ENCODE results near the gene GRN. TPM values are rescaled to one million over a fixed set of nuclear protein-coding genes. Genes with fewer than 3 reads are reported as not detected.
A peak's percentile ranks its signal among the peaks of the same experiment; 100 is the strongest.

Gene GRN
- total and polyA plus RNA-seq, 2 of the 13 experiments (the other 11 are each of a cell fraction or from before 2014, with no cell fraction given): 86.6 to 143 TPM

- TF ChIP-seq ZNF580 (CRISPR knock-in tag; IDR thresholded peaks at IDR 0.05; ENCODE audit: borderline replicate concordance, low read depth) (peak; percentile 28; the same call in 1 of the 2 replicates), ZMAT3 (CRISPR knock-in tag; conservative IDR thresholded peaks at IDR 0.05) (peak; percentile 96; the same call in 1 of the 2 replicates), ZNF546 (CRISPR knock-in tag; conservative IDR thresholded peaks at IDR 0.05) (peak; percentile 79; the same call in 1 of the 2 replicates), ZNF180 (CRISPR knock-in tag; IDR thresholded peaks at IDR 0.05; ENCODE audit: borderline replicate concordance, low read depth) (0 out of 2 replicates have a peak, but pooled peaks have one; percentile 69), RARG (CRISPR knock-in tag; IDR thresholded peaks at IDR 0.05; ENCODE audit: low read depth) (no peak), MIER3 (CRISPR knock-in tag; IDR thresholded peaks at IDR 0.05; ENCODE audit: borderline replicate concordance) (no peak; the same call in 1 of the 2 replicates), EEA1 (CRISPR knock-in tag; IDR thresholded peaks at IDR 0.05; ENCODE audit: borderline replicate concordance) (peak; percentile 28; the same call in 1 of the 2 replicates), MAFG (CRISPR knock-in tag; IDR thresholded peaks at IDR 0.05) (no peak; the same call in 1 of the 2 replicates), HMG20B (CRISPR knock-in tag; conservative IDR thresholded peaks at IDR 0.05) (0 out of 2 replicates have a peak, but pooled peaks have one; percentile 18), ARNT2 (CRISPR knock-in tag; IDR thresholded peaks at IDR 0.05; ENCODE audit: low read depth) (peak; percentile 79), PAX8 (CRISPR knock-in tag; IDR thresholded peaks at IDR 0.05; ENCODE audit: borderline replicate concordance) (peak; percentile 96), HMGXB4 (CRISPR knock-in tag; IDR thresholded peaks at IDR 0.05; ENCODE audit: borderline replicate concordance in 1 of 2, low read depth in 1 of 2) (peak; percentile 44 to 54; a peak in 3 of 4 replicates), KLF11 (CRISPR knock-in tag; IDR thresholded peaks at IDR 0.05) (peak; percentile 11; the same call in 1 of the 2 replicates), FOSL1 (CRISPR knock-in tag; IDR thresholded peaks at IDR 0.05; ENCODE audit: borderline replicate concordance) (peak; percentile 6; the same call in 1 of the 2 replicates), POLR2G (IDR thresholded peaks at IDR 0.05; ENCODE audit: low read depth, low read length) (peak; percentile 77), TOPORS (CRISPR knock-in tag; IDR thresholded peaks at IDR 0.05) (0 out of 2 replicates have a peak, but pooled peaks have one; percentile 51), GZF1 (CRISPR knock-in tag; IDR thresholded peaks at IDR 0.05) (0 out of 2 replicates have a peak, but pooled peaks have one; percentile 9), SKI (IDR thresholded peaks at IDR 0.05; ENCODE audit: partially characterized antibody) (peak; percentile 90), SP4 (CRISPR knock-in tag; IDR thresholded peaks at IDR 0.05) (peak; percentile 99)
- TF ChIP-seq, protein P1, sequence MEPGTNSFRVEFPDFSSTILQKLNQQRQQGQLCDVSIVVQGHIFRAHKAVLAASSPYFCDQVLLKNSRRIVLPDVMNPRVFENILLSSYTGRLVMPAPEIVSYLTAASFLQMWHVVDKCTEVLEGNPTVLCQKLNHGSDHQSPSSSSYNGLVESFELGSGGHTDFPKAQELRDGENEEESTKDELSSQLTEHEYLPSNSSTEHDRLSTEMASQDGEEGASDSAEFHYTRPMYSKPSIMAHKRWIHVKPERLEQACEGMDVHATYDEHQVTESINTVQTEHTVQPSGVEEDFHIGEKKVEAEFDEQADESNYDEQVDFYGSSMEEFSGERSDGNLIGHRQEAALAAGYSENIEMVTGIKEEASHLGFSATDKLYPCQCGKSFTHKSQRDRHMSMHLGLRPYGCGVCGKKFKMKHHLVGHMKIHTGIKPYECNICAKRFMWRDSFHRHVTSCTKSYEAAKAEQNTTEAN (CRISPR knock-in tag; conservative IDR thresholded peaks at IDR 0.05): 0 out of 2 replicates have a peak, but pooled peaks have one; percentile 18
- TF ChIP-seq, protein P2, sequence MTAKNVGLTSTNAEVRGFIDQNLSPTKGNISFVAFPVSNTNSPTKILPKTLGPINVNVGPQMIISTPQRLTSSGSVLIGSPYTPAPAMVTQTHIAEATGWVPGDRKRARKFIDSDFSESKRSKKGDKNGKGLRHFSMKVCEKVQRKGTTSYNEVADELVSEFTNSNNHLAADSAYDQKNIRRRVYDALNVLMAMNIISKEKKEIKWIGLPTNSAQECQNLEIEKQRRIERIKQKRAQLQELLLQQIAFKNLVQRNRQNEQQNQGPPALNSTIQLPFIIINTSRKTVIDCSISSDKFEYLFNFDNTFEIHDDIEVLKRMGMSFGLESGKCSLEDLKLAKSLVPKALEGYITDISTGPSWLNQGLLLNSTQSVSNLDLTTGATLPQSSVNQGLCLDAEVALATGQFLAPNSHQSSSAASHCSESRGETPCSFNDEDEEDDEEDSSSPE (CRISPR knock-in tag; IDR thresholded peaks at IDR 0.05): peak; percentile 76
- TF ChIP-seq, protein P3, sequence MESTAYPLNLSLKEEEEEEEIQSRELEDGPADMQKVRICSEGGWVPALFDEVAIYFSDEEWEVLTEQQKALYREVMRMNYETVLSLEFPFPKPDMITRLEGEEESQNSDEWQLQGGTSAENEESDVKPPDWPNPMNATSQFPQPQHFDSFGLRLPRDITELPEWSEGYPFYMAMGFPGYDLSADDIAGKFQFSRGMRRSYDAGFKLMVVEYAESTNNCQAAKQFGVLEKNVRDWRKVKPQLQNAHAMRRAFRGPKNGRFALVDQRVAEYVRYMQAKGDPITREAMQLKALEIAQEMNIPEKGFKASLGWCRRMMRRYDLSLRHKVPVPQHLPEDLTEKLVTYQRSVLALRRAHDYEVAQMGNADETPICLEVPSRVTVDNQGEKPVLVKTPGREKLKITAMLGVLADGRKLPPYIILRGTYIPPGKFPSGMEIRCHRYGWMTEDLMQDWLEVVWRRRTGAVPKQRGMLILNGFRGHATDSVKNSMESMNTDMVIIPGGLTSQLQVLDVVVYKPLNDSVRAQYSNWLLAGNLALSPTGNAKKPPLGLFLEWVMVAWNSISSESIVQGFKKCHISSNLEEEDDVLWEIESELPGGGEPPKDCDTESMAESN (CRISPR knock-in tag; conservative IDR thresholded peaks at IDR 0.05): peak; percentile 73; the same call in 1 of the 2 replicates
Measured at GRCh38 chr17:44324571-44325275, 20.4 kb upstream of the GRN start, which contains the start of gene SLC25A39 (continued).
